CD4-positive, CD25-positive, alpha-beta regulatory T cell (primary cell): ENCODE results near the gene RBCK1. TPM values are rescaled to one million over a fixed set of nuclear protein-coding genes. Genes with fewer than 3 reads are reported as not detected.

ENCODE experiments used
- ATAC-seq, 2 donors: fragments of 150-1000 bp; cut with Tn5 transposase; one replicate each; pipeline ENCODE4 v1.10.0; 2021; ENCODE audit warnings: low read depth in 2 of 2, moderate number of reproducible peaks in 2 of 2, moderate library complexity in 1 of 2
- DNase-seq, 3 donors: peaks; one replicate each; pipeline versions ENCODE4 v3.0.0 to v3.0.0-alpha.2; 2012 to 2022; ENCODE audit warnings: mixed read lengths in 1 of 3
- H3K27ac ChIP-seq: one replicate; pipeline ENCODE4 v1.7.0; 2013; ENCODE audit warnings: mild to moderate bottlenecking, low read length; ENCODE audit not compliant: insufficient read depth, poor library complexity, severe bottlenecking
- H3K27me3 ChIP-seq: one replicate; pipeline ENCODE4 v1.7.0; 2013; ENCODE audit warnings: low read length; ENCODE audit not compliant: control insufficient read depth, insufficient read depth
- H3K36me3 ChIP-seq: one replicate; pipeline ENCODE4 v1.7.0; 2013; ENCODE audit warnings: mild to moderate bottlenecking, low read length, moderate library complexity; ENCODE audit not compliant: control insufficient read depth, insufficient read depth
- H3K4me1 ChIP-seq: 2 replicates; pipeline ENCODE4 v1.7.0; 2013; ENCODE audit warnings: mild to moderate bottlenecking, low read length; ENCODE audit not compliant: insufficient read depth, control insufficient read depth, poor library complexity, severe bottlenecking
- H3K4me3 ChIP-seq: one replicate; pipeline ENCODE4 v1.7.0; 2013; ENCODE audit warnings: low read depth, mild to moderate bottlenecking, low read length, moderate library complexity
- H3K9me3 ChIP-seq, 2 experiments: 1 replicate in 1 of 2; 2 replicates in 1 of 2; pipeline ENCODE4 v1.7.0; 2013; ENCODE audit warnings: low read length in 2 of 2, mild to moderate bottlenecking in 1 of 2, moderate library complexity in 1 of 2; ENCODE audit not compliant: control insufficient read depth in 2 of 2
- H3K27ac Mint-ChIP-seq, 3 donors: one replicate each; pipeline ENCODE4 v1.8.0; 2020 to 2022; ENCODE audit warnings: mild to moderate bottlenecking in 3 of 3, mixed read lengths in 3 of 3, moderate library complexity in 2 of 3
- H3K27me3 Mint-ChIP-seq: one replicate; pipeline ENCODE4 v1.8.0; 2022; ENCODE audit warnings: mild to moderate bottlenecking, mixed read lengths
- H3K36me3 Mint-ChIP-seq: one replicate; pipeline ENCODE4 v1.8.0; 2020; ENCODE audit warnings: mixed read lengths
- H3K4me1 Mint-ChIP-seq, 4 donors: one replicate each; pipeline ENCODE4 v1.8.0; 2020 to 2022; ENCODE audit warnings: mixed read lengths in 4 of 4, mild to moderate bottlenecking in 1 of 4
- H3K4me3 Mint-ChIP-seq, 4 donors: one replicate each; pipeline ENCODE4 v1.8.0; 2020 to 2022; ENCODE audit warnings: mild to moderate bottlenecking in 4 of 4, mixed read lengths in 4 of 4, moderate library complexity in 3 of 4
- H3K9me3 Mint-ChIP-seq, 7 donors: one replicate each; pipeline ENCODE4 v1.8.0; 2020 to 2022; ENCODE audit warnings: mixed read lengths in 7 of 7, mild to moderate bottlenecking in 3 of 7, moderate library complexity in 2 of 7
- polyA plus RNA-seq, 4 donors: library from polyadenylated mRNA; unstranded; fragments of 300-500 nt; fragmentation: Illumina TruSeq; gene quantifications; one replicate each; pipeline ENCODE4 v1.2.3, GENCODE V29; 2021
- total RNA-seq: library from RNA; stranded (reverse); gene quantifications from one replicate; pipeline ENCODE4 v1.2.3, GENCODE V29; 2022

Gene RBCK1
- total and polyA plus RNA-seq, 5 donors from 2014 or later, result 87.5 to 115 (median 93.5) TPM

GRCh38 chr20:478949-479429, 70.9 kb downstream of the RBCK1 start:
- Mint-ChIP-seq H3K9me3 (no peaks in the 10 kb centered on the region), H3K27me3 (no peaks in the 10 kb centered on the region), H3K27ac (peak overlapping the region in 1 of 3 donors; percentile 1), H3K36me3 (peaks cover 21% of the 10 kb centered on the region), H3K4me1 (peaks cover 6 to 41% (median 27%) of the 10 kb centered on the region in 4 donors), H3K4me3 (no peak overlapping the region)
- H3K4me3 ChIP-seq, result no peak overlapping the region
- H3K4me1 ChIP-seq, result peaks cover 12% of the 10 kb centered on the region
- H3K27ac ChIP-seq, result no peak overlapping the region
- DNase-seq, result peak; percentile 15 to 86 (median 73)
- no peaks in the 10 kb centered on the region for H3K27me3 ChIP-seq
- H3K36me3 ChIP-seq, result peaks cover 22% of the 10 kb centered on the region
- no peaks in the 10 kb centered on the region for H3K9me3 ChIP-seq
- ATAC-seq, result peak; percentile 19 to 47

DNA sequence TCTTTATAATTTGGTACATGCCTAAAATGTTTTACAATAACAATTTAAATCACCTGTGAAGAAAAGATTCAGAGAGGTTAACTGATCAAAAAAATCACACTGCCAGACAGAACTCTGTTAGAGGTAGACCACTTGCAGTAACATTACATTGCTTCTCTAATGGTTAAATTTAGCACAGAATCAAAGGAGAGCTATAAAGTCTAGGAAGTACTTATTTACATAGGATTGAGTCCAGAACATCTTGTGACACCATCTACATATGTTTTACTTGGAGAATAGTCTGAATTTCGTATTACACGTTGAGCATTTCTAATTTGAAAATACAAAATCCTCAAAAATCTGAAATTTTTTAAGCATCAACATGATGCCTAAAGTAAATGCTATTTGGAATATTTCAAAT, 71.4 kb downstream of the RBCK1 start:
- no peak for DNase-seq
- Mint-ChIP-seq H3K27me3 (no peaks in the 10 kb centered on the region), H3K27ac (no peak overlapping the region), H3K4me1 (peaks cover 6 to 41% (median 27%) of the 10 kb centered on the region in 4 donors), H3K4me3 (no peak overlapping the region), H3K9me3 (no peaks in the 10 kb centered on the region), H3K36me3 (peaks cover 26% of the 10 kb centered on the region)
- ATAC-seq, result no peak
- H3K36me3 ChIP-seq, result peaks cover 24% of the 10 kb centered on the region
- H3K27me3 ChIP-seq, result no peaks in the 10 kb centered on the region
- no peak overlapping the region for H3K4me3 ChIP-seq
- peaks cover 12% of the 10 kb centered on the region for H3K4me1 ChIP-seq
- H3K9me3 ChIP-seq, result no peaks in the 10 kb centered on the region
- no peak overlapping the region for H3K27ac ChIP-seq

- peak overlapping the region in 2 of 3 donors; percentile 21 to 55 for H3K27ac Mint-ChIP-seq
- Histone ChIP-seq H3K27ac (no peak overlapping the region), H3K27me3 (no peaks in the 10 kb centered on the region), H3K9me3 (no peaks in the 10 kb centered on the region), H3K4me3 (no peak overlapping the region), H3K36me3 (peaks cover 24% of the 10 kb centered on the region), H3K4me1 (peaks cover 12% of the 10 kb centered on the region)
- H3K27me3 Mint-ChIP-seq, result no peaks in the 10 kb centered on the region
- peaks cover 6 to 41% (median 27%) of the 10 kb centered on the region in 4 donors for H3K4me1 Mint-ChIP-seq
- DNase-seq, result no peak
- ATAC-seq, result no peak
- no peaks in the 10 kb centered on the region for H3K9me3 Mint-ChIP-seq
- no peak overlapping the region for H3K4me3 Mint-ChIP-seq
- peaks cover 25% of the 10 kb centered on the region for H3K36me3 Mint-ChIP-seq
Measured at GRCh38 chr20:480044-480443, 71.9 kb downstream of the RBCK1 start.

DNA sequence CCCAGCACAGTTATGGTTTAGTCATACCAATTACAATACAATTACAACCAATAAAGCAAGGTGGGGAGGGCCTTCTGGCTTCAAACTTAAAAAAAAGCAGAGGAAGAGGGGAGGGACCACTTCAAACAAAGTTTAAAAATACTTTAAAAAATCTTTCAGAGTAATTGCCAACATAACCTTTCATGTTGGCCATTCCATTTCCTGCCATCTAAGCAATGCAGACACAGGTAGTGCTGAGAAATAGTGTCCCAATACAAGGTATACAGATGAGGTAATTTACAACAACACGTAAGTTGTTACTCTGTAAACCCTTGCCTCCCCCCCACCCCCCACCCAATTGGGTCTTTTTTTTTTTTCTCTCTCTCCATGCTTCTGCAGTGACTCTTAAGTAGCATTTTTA, 73.1 kb downstream of the RBCK1 start:
- H3K36me3 ChIP-seq, result peaks cover 32% of the 10 kb centered on the region
- H3K27ac ChIP-seq, result peak overlapping the region; percentile 49
- no peaks in the 10 kb centered on the region for H3K27me3 Mint-ChIP-seq
- peaks cover 35% of the 10 kb centered on the region for H3K36me3 Mint-ChIP-seq
- no peaks in the 10 kb centered on the region for H3K9me3 Mint-ChIP-seq
- peak overlapping the region; percentile 20 for H3K4me3 ChIP-seq
- peak overlapping the region in 1 of 4 donors; percentile 38 for H3K4me3 Mint-ChIP-seq
- peaks cover 12% of the 10 kb centered on the region for H3K4me1 ChIP-seq
- peaks cover 6 to 41% (median 27%) of the 10 kb centered on the region in 4 donors for H3K4me1 Mint-ChIP-seq
- ATAC-seq, result peak; percentile 85 to 90
- no peaks in the 10 kb centered on the region for H3K27me3 ChIP-seq
- H3K27ac Mint-ChIP-seq, result peak overlapping the region in 2 of 3 donors; percentile 72 to 85
- peak in 2 of 3 donors; percentile 36 to 83 for DNase-seq
- H3K9me3 ChIP-seq, result no peaks in the 10 kb centered on the region

Other genes starting within 250 kb of the RBCK1 start
- gene DEFB128, start 218.6 kb upstream of the RBCK1 start, total RNA-seq, result not detected
- gene DEFB128, start 218.6 kb upstream of the RBCK1 start, polyA plus RNA-seq, result not detected
- not detected for gene DEFB129, start 181.0 kb upstream of the RBCK1 start, total RNA-seq
- not detected for gene DEFB129, start 181.0 kb upstream of the RBCK1 start, polyA plus RNA-seq
- not detected for gene DEFB132, start 150.6 kb upstream of the RBCK1 start, total RNA-seq
- not detected for gene DEFB132, start 150.6 kb upstream of the RBCK1 start, polyA plus RNA-seq
- gene C20orf96, start 117.5 kb upstream of the RBCK1 start, total RNA-seq, result 1.1 TPM
- gene C20orf96, start 117.5 kb upstream of the RBCK1 start, polyA plus RNA-seq, result under 1 TPM; 0.10 to 0.52 (median 0.31) TPM
- gene ZCCHC3, start 110.7 kb upstream of the RBCK1 start, total RNA-seq, result 19.7 TPM
- 10 to 100 TPM in 1 of 4 donors, 1 to 10 TPM in 3; 5.9 to 12.7 (median 7.9) TPM for gene ZCCHC3, start 110.7 kb upstream of the RBCK1 start, polyA plus RNA-seq
- 4.9 TPM for gene SOX12, start 82.7 kb upstream of the RBCK1 start, total RNA-seq
- gene SOX12, start 82.7 kb upstream of the RBCK1 start, polyA plus RNA-seq, result under 1 TPM; 0.29 to 0.44 (median 0.38) TPM
- gene NRSN2, start 61.2 kb upstream of the RBCK1 start, total RNA-seq, result 1.5 TPM
- 1 to 10 TPM in 2 of 4 donors, under 1 TPM in 1, not detected in 1; 0.52 to 1.5 (median 1.1) TPM for gene NRSN2, start 61.2 kb upstream of the RBCK1 start, polyA plus RNA-seq
- gene TRIB3, start 27.5 kb upstream of the RBCK1 start, total RNA-seq, result 6.0 TPM
- gene TRIB3, start 27.5 kb upstream of the RBCK1 start, polyA plus RNA-seq, result 10 to 100 TPM; 15.0 to 22.6 (median 19.6) TPM
- 30.2 TPM for gene TBC1D20, start 54.2 kb downstream of the RBCK1 start, total RNA-seq
- 10 to 100 TPM; 16.4 to 23.2 (median 18.2) TPM for gene TBC1D20, start 54.2 kb downstream of the RBCK1 start, polyA plus RNA-seq
- gene CSNK2A1, start 135.5 kb downstream of the RBCK1 start, total RNA-seq, result 65.3 TPM
- 10 to 100 TPM; 49.6 to 57.5 (median 52.2) TPM for gene CSNK2A1, start 135.5 kb downstream of the RBCK1 start, polyA plus RNA-seq
- not detected for gene TCF15, start 202.0 kb downstream of the RBCK1 start, total RNA-seq
- gene TCF15, start 202.0 kb downstream of the RBCK1 start, polyA plus RNA-seq, result not detected
- gene SRXN1, start 244.9 kb downstream of the RBCK1 start, total RNA-seq, result 3.2 TPM
- 10 to 100 TPM in 3 of 4 donors, 1 to 10 TPM in 1; 7.5 to 15.1 (median 13.1) TPM for gene SRXN1, start 244.9 kb downstream of the RBCK1 start, polyA plus RNA-seq